WTC11 (cell line): Measurements from ENCODE around the gene ZNF304. TPM values are rescaled to one million over a fixed set of nuclear protein-coding genes. Genes with fewer than 3 reads are reported as not detected.

ENCODE experiments used
- ATAC-seq: fragments of 200-7000 bp; cut with Tn5 transposase; 2 replicates; pipeline ENCODE4 v1.10.0; 2021; ENCODE audit warnings: mild to moderate bottlenecking, moderate library complexity
- CTCF ChIA-PET: fragments of 300-600 bp; sonication (Branson Sonifier 250); formaldehyde crosslinking; loops from one replicate; lab custom pipeline; 2021; ENCODE audit warnings: antibody characterized with exemption; lab: Charles Lee
- POLR2A ChIA-PET: fragments of 350-600 bp; sonication (Branson Sonifier 250); formaldehyde crosslinking; loops from one replicate; lab custom pipeline; 2021; ENCODE audit warnings: antibody characterized with exemption; lab: Charles Lee
- DNase-seq: peaks from one replicate; pipeline ENCODE4 v3.0.0; 2021; ENCODE audit warnings: low spot score
- H3K27ac Mint-ChIP-seq: 2 replicates; pipeline ENCODE4 v1.8.0; 2021; ENCODE audit warnings: mixed read lengths
- H3K27me3 Mint-ChIP-seq: 2 replicates; pipeline ENCODE4 v1.8.0; 2021; ENCODE audit warnings: low read depth, mild to moderate bottlenecking, moderate library complexity, mixed read lengths
- H3K36me3 Mint-ChIP-seq: 2 replicates; pipeline ENCODE4 v1.8.0; 2021; ENCODE audit warnings: mixed read lengths
- H3K4me1 Mint-ChIP-seq: 2 replicates; pipeline ENCODE4 v1.8.0; 2022; ENCODE audit warnings: mixed read lengths
- H3K4me3 Mint-ChIP-seq: 2 replicates; pipeline ENCODE4 v1.8.0; 2021; ENCODE audit warnings: mild to moderate bottlenecking, moderate library complexity, mixed read lengths
- H3K9me3 Mint-ChIP-seq: 2 replicates; pipeline ENCODE4 v1.8.0; 2021; ENCODE audit warnings: mixed read lengths
- ATF1 ChIP-seq: sonication (generic); formaldehyde crosslinking; IDR thresholded peaks from 2 replicates; pipeline ENCODE4 v1.8.1; 2023; ENCODE audit warnings: mild to moderate bottlenecking, moderate library complexity, missing genetic modification reagents
- CREB1 ChIP-seq: sonication (generic); formaldehyde crosslinking; IDR thresholded peaks from 2 replicates; pipeline ENCODE4 v1.8.0; 2023; ENCODE audit warnings: mild to moderate bottlenecking, missing genetic modification reagents
- E2F1 ChIP-seq: sonication (generic); formaldehyde crosslinking; IDR thresholded peaks from 2 replicates; pipeline ENCODE4 v1.8.0; 2022; ENCODE audit warnings: mild to moderate bottlenecking, missing genetic modification reagents
- ELF4 ChIP-seq: sonication (generic); formaldehyde crosslinking; IDR thresholded peaks from 2 replicates; pipeline ENCODE4 v1.8.1; 2022; ENCODE audit warnings: low read depth, mild to moderate bottlenecking, moderate library complexity, missing genetic modification reagents
- ESRRA ChIP-seq: sonication (generic); formaldehyde crosslinking; IDR thresholded peaks from 2 replicates; pipeline ENCODE4 v1.8.1; 2022; ENCODE audit warnings: mild to moderate bottlenecking, missing genetic modification reagents, borderline replicate concordance
- ETV6 ChIP-seq: sonication (generic); formaldehyde crosslinking; IDR thresholded peaks from 2 replicates; pipeline ENCODE4 v1.8.1; 2022; ENCODE audit warnings: mild to moderate bottlenecking, missing genetic modification reagents
- FOXP1 ChIP-seq: sonication (generic); formaldehyde crosslinking; IDR thresholded peaks from 2 replicates; pipeline ENCODE4 v1.8.0; 2022; ENCODE audit warnings: missing genetic modification reagents, mild to moderate bottlenecking, moderate library complexity, borderline replicate concordance
- GTF2I ChIP-seq: fragments of 250-450 bp; sonication (Bioruptor Pico); conservative IDR thresholded peaks from 2 replicates; pipeline ENCODE4 v1.4.0; 2021; ENCODE audit warnings: mild to moderate bottlenecking
- MLX ChIP-seq: sonication (generic); formaldehyde crosslinking; IDR thresholded peaks from 2 replicates; pipeline ENCODE4 v1.8.1; 2023; ENCODE audit warnings: mild to moderate bottlenecking, missing genetic modification reagents, moderate library complexity
- NR1H2 ChIP-seq: sonication (generic); formaldehyde crosslinking; IDR thresholded peaks from 2 replicates; pipeline ENCODE4 v1.9.0; 2021; ENCODE audit warnings: mild to moderate bottlenecking, moderate library complexity, missing genetic modification reagents
- NR3C1 ChIP-seq: sonication (generic); formaldehyde crosslinking; conservative IDR thresholded peaks from 2 replicates; pipeline ENCODE4 v1.8.1; 2023; ENCODE audit warnings: low read depth, mild to moderate bottlenecking, missing genetic modification reagents
- PRRX2 ChIP-seq: fragments of 250-450 bp; sonication (Bioruptor Pico); IDR thresholded peaks from 2 replicates; pipeline ENCODE4 v1.8.0; 2021; ENCODE audit warnings: mild to moderate bottlenecking
- SMAD4 ChIP-seq: sonication (generic); formaldehyde crosslinking; IDR thresholded peaks from 2 replicates; pipeline ENCODE4 v1.8.0; 2022; ENCODE audit warnings: mild to moderate bottlenecking, missing genetic modification reagents
- STAT6 ChIP-seq: sonication (generic); formaldehyde crosslinking; conservative IDR thresholded peaks from 2 replicates; pipeline ENCODE4 v1.8.1; 2023; ENCODE audit warnings: mild to moderate bottlenecking, low read depth, missing genetic modification reagents, moderate library complexity
- TP53 ChIP-seq: sonication (generic); formaldehyde crosslinking; IDR thresholded peaks from 2 replicates; pipeline ENCODE4 v1.8.1; 2023; ENCODE audit warnings: mild to moderate bottlenecking, missing genetic modification reagents
- USF2 ChIP-seq: sonication (generic); formaldehyde crosslinking; IDR thresholded peaks from 2 replicates; pipeline ENCODE4 v1.8.1; 2023; ENCODE audit warnings: mild to moderate bottlenecking, missing genetic modification reagents, moderate library complexity
- ZNF219 ChIP-seq: sonication (generic); formaldehyde crosslinking; IDR thresholded peaks from 2 replicates; pipeline ENCODE4 v1.8.0; 2023; ENCODE audit warnings: missing genetic modification reagents, mild to moderate bottlenecking, borderline replicate concordance
- ZNF416 ChIP-seq: fragments of 250-450 bp; sonication (Bioruptor Pico); IDR thresholded peaks from 2 replicates; pipeline ENCODE4 v1.9.0; 2021; ENCODE audit warnings: mild to moderate bottlenecking, inconsistent platforms
- ZNF425 ChIP-seq: fragments of 250-450 bp; sonication (Bioruptor Pico); conservative IDR thresholded peaks from 2 replicates; pipeline ENCODE4 v1.9.0; 2021; ENCODE audit warnings: mild to moderate bottlenecking
- ZNF671 ChIP-seq: fragments of 250-450 bp; sonication (Bioruptor Pico); IDR thresholded peaks from 2 replicates; pipeline ENCODE4 v1.8.0; 2021; ENCODE audit warnings: mild to moderate bottlenecking
- total RNA-seq: library from RNA; stranded (reverse); gene quantifications from 3 replicates; pipeline ENCODE4 v1.2.3, GENCODE V29; 2021

The ZNF304 gene
- total RNA-seq, 1 experiment from 2014 or later: 11.0 TPM

GRCh38 chr19:57308514-57308913 lies 42.6 kb upstream of the ZNF304 start:
- H3K4me1 Mint-ChIP-seq: no peaks in the 10 kb centered on the region
- H3K27me3 Mint-ChIP-seq: peaks cover 16% of the 10 kb centered on the region
- CTCF ChIA-PET: no interaction called here
- no peak for DNase-seq
- H3K36me3 Mint-ChIP-seq: peaks cover 3% of the 10 kb centered on the region; the same call in 1 of the 2 replicates
- TF ChIP-seq TP53 (CRISPR knock-in tag) (no peak), ETV6 (no peak), NR1H2 (CRISPR knock-in tag) (no peak), E2F1 (no peak), STAT6 (CRISPR knock-in tag) (no peak), FOXP1 (no peak), ZNF671 (CRISPR knock-in tag) (no peak), ATF1 (no peak)
- TF ChIP-seq, all 79 proteins: peak for 0
- no peak overlapping the region for H3K27ac Mint-ChIP-seq
- no peak overlapping the region for H3K4me3 Mint-ChIP-seq
- POLR2A ChIA-PET: no interaction called here
- H3K9me3 Mint-ChIP-seq: peaks cover 3% of the 10 kb centered on the region; the same call in 1 of the 2 replicates
- ATAC-seq: no peak

GRCh38 chr19:57310792-57311191 lies 40.3 kb upstream of the ZNF304 start:
- CTCF ChIA-PET: no interaction called here
- no peaks in the 10 kb centered on the region for H3K4me1 Mint-ChIP-seq
- ATAC-seq (no peak), DNase-seq (no peak)
- H3K27ac Mint-ChIP-seq: no peak overlapping the region
- H3K4me3 Mint-ChIP-seq: no peak overlapping the region
- TF ChIP-seq CREB1 (CRISPR knock-in tag): no peak
- TF ChIP-seq MLX (CRISPR knock-in tag): no peak
- TF ChIP-seq USF2 (CRISPR knock-in tag): no peak
- no peak for TF ChIP-seq GTF2I (CRISPR knock-in tag)
- TF ChIP-seq ESRRA (CRISPR knock-in tag): no peak
- no peak for TF ChIP-seq ZNF416 (CRISPR knock-in tag)
- no peak for TF ChIP-seq ELF4
- TF ChIP-seq NR3C1: no peak
- TF ChIP-seq ZNF219 (CRISPR knock-in tag): no peak
- TF ChIP-seq PRRX2 (CRISPR knock-in tag): no peak
- TF ChIP-seq TP53 (CRISPR knock-in tag): no peak
- no peak for TF ChIP-seq E2F1
- TF ChIP-seq ZNF425 (CRISPR knock-in tag): no peak
- TF ChIP-seq SMAD4 (CRISPR knock-in tag): no peak
- POLR2A ChIA-PET: no interaction called here
- H3K9me3 Mint-ChIP-seq: peaks cover 3% of the 10 kb centered on the region; the same call in 1 of the 2 replicates
- peaks cover 38% of the 10 kb centered on the region for H3K27me3 Mint-ChIP-seq
- no peaks in the 10 kb centered on the region for H3K36me3 Mint-ChIP-seq
